GM18502 (cell line): ENCODE data around the gene PDE6B.
"Not testable (repeated sequence)": the region's sequence is repeated elsewhere in the genome, so short reads cannot be mapped to it uniquely, and the experiment has no call there.

Source experiments
- ATAC-seq: cut with Tn5 transposase; IDR thresholded peaks from one replicate; pipeline ENCODE4 v1.9.1; 2021; ENCODE audit warnings: mild to moderate bottlenecking; ENCODE audit not compliant: unreplicated experiment, poor library complexity

PDE6B gene

GRCh38 chr4:624705-625590, at the start of gene PDE6B:
PDE6B (plus strand) TSS chr4:625573; CDS start chr4:625627, 54 bp downstream.
- no peak for ATAC-seq

- no peak for ATAC-seq
Observed at GRCh38 chr4:576245-576821, 49.0 kb upstream of the PDE6B start, which contains the start of gene TMEM271. TMEM271 (minus strand) TSS chr4:576295; CDS start chr4:576062, 233 bp downstream.

- no peak for ATAC-seq
Observed at GRCh38 chr4:576991-577498, 48.3 kb upstream of the PDE6B start.

GRCh38 chr4:577499-578450, 47.6 kb upstream of the PDE6B start:
- ATAC-seq: no peak

GRCh38 chr4:578451-579443, 46.6 kb upstream of the PDE6B start:
- ATAC-seq: no peak

- ATAC-seq: no peak
Observed at GRCh38 chr4:579543-580175, 45.7 kb upstream of the PDE6B start.

- no peak for ATAC-seq
Observed at GRCh38 chr4:581181-581580, 44.2 kb upstream of the PDE6B start.

- ATAC-seq: no peak
Observed at GRCh38 chr4:581753-582361, 43.5 kb upstream of the PDE6B start.

GRCh38 chr4:583820-584219, 41.6 kb upstream of the PDE6B start:
- ATAC-seq: no peak

- no peak for ATAC-seq
Observed at GRCh38 chr4:587671-588350, 37.6 kb upstream of the PDE6B start.

- no peak for ATAC-seq
Observed at GRCh38 chr4:588351-588849, 37.0 kb upstream of the PDE6B start.

- no peak for ATAC-seq
Observed at GRCh38 chr4:589219-589963, 36.0 kb upstream of the PDE6B start.

GRCh38 chr4:590313-590841, 35.0 kb upstream of the PDE6B start:
- ATAC-seq: no peak

GRCh38 chr4:592178-592577, 33.2 kb upstream of the PDE6B start:
- not testable (repeated sequence) for ATAC-seq

GRCh38 chr4:592825-593520, 32.4 kb upstream of the PDE6B start:
- no peak for ATAC-seq

GRCh38 chr4:598925-599324, 26.4 kb upstream of the PDE6B start:
- no peak for ATAC-seq
